ENCODE data around the gene LYST. TPM values are rescaled to one million over a fixed set of nuclear protein-coding genes. Genes with fewer than 3 reads are reported as not detected.

The LYST gene
- total RNA-seq, 4 donors from 2014 or later, result 27.8 to 128 (median 41.3) TPM

- ATAC-seq (ENCODE audit: low FRiP score) (peak; percentile 64), DNase-seq (ENCODE audit: low spot score) (no peak)
- TF ChIP-seq, protein P1, sequence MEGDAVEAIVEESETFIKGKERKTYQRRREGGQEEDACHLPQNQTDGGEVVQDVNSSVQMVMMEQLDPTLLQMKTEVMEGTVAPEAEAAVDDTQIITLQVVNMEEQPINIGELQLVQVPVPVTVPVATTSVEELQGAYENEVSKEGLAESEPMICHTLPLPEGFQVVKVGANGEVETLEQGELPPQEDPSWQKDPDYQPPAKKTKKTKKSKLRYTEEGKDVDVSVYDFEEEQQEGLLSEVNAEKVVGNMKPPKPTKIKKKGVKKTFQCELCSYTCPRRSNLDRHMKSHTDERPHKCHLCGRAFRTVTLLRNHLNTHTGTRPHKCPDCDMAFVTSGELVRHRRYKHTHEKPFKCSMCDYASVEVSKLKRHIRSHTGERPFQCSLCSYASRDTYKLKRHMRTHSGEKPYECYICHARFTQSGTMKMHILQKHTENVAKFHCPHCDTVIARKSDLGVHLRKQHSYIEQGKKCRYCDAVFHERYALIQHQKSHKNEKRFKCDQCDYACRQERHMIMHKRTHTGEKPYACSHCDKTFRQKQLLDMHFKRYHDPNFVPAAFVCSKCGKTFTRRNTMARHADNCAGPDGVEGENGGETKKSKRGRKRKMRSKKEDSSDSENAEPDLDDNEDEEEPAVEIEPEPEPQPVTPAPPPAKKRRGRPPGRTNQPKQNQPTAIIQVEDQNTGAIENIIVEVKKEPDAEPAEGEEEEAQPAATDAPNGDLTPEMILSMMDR (IDR thresholded peaks at IDR 0.05), result no peak
Measured at GRCh38 chr1:235831148-235831547, 35.6 kb downstream of the LYST start.

GRCh38 chr1:235826102-235826854, 40.4 kb downstream of the LYST start:
- TF ChIP-seq, protein P1 (IDR thresholded peaks at IDR 0.05), result no peak
- ATAC-seq (ENCODE audit: low FRiP score) (no peak), DNase-seq (ENCODE audit: low spot score) (no peak)

GRCh38 chr1:235825229-235825628, 41.5 kb downstream of the LYST start:
- TF ChIP-seq, protein P1 (IDR thresholded peaks at IDR 0.05), result no peak
- ATAC-seq (ENCODE audit: low FRiP score) (no peak), DNase-seq (ENCODE audit: low spot score) (no peak)

GRCh38 chr1:235823684-235824083, 43.0 kb downstream of the LYST start:
- ATAC-seq (ENCODE audit: low FRiP score), result no peak
- TF ChIP-seq, protein P1 (IDR thresholded peaks at IDR 0.05), result no peak
- DNase-seq (ENCODE audit: low spot score), result no peak

DNA sequence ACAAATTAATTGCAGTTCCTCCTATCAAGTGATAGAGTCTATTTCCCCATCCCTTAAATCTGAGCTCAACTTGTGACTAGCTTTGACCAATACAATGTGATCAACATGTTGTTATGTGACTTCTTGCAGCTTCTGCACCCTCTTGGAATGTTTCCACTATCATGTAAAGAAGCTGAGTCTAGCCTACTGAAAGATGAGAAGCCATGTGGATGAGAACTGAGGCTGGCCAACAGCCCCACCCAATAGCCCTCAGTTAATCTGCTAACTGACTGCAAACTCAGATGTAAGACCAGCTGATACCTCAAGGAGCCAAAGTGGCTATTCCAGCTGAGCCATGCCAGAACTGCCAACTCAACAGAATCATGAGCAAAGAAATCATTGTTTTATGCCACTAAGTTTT, 44.0 kb downstream of the LYST start:
- no peak for ATAC-seq (ENCODE audit: low FRiP score)
- TF ChIP-seq, protein P1 (IDR thresholded peaks at IDR 0.05), result no peak

GRCh38 chr1:235821361-235821981, 45.2 kb downstream of the LYST start:
- TF ChIP-seq, protein P1 (IDR thresholded peaks at IDR 0.05), result no peak
- ATAC-seq (ENCODE audit: low FRiP score), result no peak
- DNase-seq (ENCODE audit: low spot score), result no peak

More for the DNA sequence above, 44.0 kb downstream of the LYST start:
- DNase-seq (ENCODE audit: low spot score), result no peak

DNA sequence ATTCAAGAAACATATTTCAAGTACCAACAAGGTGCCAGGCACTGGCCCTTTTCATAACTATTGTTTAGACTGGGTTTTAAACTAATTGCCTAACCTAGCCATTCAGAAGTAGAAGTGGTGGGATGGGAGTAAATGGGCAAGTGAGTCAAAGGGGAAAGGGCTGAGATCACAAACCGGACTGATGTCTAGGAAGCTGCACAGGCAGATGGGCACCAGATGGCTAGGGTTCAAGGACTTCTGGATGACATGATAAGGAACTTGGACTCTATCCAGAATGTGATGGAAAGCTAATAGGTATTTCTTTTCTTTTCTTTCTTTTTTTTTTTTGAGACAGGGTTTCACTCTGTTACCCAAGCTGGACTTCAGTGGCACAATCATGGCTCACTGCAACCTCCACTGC, 46.6 kb downstream of the LYST start:
- ATAC-seq (ENCODE audit: low FRiP score) (no peak), DNase-seq (ENCODE audit: low spot score) (no peak)
- TF ChIP-seq, protein P1 (IDR thresholded peaks at IDR 0.05), result no peak
